ENCODE results near the gene NUP98. TPM values are rescaled to one million over a fixed set of nuclear protein-coding genes. Genes with fewer than 3 reads are reported as not detected.
A peak's percentile ranks its signal among the peaks of the same experiment; 100 is the strongest.

The NUP98 gene
- total and polyA plus RNA-seq, 2 of the 13 experiments (the other 11 are each of a cell fraction or from before 2014, with no cell fraction given): 76.6 to 85.3 TPM

DNA sequence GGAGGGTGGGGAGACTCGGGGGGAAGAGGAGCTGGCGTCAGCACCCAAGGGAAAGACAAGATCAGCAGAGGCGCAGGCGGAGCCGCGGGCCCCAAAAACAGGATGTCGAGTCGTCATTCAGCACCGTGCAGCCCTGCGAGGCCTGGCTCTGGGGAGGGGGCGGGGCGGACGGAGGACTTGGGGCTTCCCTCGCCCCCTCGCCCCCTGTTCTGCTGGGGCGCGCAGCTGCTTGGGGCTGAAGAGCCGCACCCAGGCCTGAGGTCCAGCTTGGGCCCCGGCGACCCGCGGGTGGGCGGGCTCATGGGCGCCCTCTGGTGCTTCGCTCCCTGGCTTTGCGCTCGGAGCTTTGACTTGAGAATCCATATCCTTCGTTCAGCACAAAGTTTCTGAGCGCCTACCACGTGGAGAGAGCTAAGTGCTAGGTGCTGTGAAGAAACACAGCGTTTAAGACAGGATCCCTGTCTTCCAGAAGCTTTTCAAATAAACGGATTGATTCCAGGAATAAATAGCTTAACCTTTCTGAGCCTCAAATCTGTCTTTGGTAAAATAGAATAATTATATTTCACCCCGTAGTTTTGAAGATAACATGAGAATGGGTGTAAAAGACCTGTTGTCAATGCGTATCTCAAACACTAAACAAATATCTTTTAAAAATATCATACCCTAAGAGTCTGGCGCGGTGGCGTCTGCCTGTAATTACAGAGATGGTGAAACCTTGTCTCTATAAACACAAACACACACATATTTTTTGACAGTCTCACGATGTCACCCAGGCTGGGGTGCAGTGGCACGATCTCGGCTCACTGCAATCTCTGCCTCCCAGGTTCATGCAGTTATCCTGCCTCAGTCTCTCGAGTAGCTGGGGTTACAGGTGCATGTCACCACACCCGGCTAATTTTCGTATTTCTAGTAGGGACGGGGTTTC is 44.3 kb upstream of the NUP98 start (continued):
- TF ChIP-seq, protein P1, sequence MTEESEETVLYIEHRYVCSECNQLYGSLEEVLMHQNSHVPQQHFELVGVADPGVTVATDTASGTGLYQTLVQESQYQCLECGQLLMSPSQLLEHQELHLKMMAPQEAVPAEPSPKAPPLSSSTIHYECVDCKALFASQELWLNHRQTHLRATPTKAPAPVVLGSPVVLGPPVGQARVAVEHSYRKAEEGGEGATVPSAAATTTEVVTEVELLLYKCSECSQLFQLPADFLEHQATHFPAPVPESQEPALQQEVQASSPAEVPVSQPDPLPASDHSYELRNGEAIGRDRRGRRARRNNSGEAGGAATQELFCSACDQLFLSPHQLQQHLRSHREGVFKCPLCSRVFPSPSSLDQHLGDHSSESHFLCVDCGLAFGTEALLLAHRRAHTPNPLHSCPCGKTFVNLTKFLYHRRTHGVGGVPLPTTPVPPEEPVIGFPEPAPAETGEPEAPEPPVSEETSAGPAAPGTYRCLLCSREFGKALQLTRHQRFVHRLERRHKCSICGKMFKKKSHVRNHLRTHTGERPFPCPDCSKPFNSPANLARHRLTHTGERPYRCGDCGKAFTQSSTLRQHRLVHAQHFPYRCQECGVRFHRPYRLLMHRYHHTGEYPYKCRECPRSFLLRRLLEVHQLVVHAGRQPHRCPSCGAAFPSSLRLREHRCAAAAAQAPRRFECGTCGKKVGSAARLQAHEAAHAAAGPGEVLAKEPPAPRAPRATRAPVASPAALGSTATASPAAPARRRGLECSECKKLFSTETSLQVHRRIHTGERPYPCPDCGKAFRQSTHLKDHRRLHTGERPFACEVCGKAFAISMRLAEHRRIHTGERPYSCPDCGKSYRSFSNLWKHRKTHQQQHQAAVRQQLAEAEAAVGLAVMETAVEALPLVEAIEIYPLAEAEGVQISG (CRISPR knock-in tag; IDR thresholded peaks at IDR 0.05): peak; percentile 63; the same call in 1 of the 2 replicates
- TF ChIP-seq ZNF317 (CRISPR knock-in tag; IDR thresholded peaks at IDR 0.05) (peak; percentile 80; the same call in 1 of the 2 replicates), PHF8 (CRISPR knock-in tag; IDR thresholded peaks at IDR 0.05) (peak; percentile 69), SIN3B (IDR thresholded peaks at IDR 0.05; ENCODE audit: low read length) (no peak), HHEX (CRISPR knock-in tag; IDR thresholded peaks at IDR 0.05) (no peak), ZFP82 (CRISPR knock-in tag; IDR thresholded peaks at IDR 0.05; ENCODE audit: borderline replicate concordance) (no peak), PPARG (CRISPR knock-in tag; conservative IDR thresholded peaks at IDR 0.05) (peak; percentile 28; the same call in 1 of the 2 replicates), ZNF777 (CRISPR knock-in tag; IDR thresholded peaks at IDR 0.05) (0 out of 2 replicates have a peak, but pooled peaks have one; percentile 16), ZNF558 (CRISPR knock-in tag; IDR thresholded peaks at IDR 0.05; ENCODE audit: borderline replicate concordance) (peak; percentile 100; the same call in 1 of the 2 replicates), DMAP1 (CRISPR knock-in tag; IDR thresholded peaks at IDR 0.05) (peak; percentile 72), CEBPG (CRISPR knock-in tag; IDR thresholded peaks at IDR 0.05) (peak; percentile 42)
- TF ChIP-seq, protein P2, sequence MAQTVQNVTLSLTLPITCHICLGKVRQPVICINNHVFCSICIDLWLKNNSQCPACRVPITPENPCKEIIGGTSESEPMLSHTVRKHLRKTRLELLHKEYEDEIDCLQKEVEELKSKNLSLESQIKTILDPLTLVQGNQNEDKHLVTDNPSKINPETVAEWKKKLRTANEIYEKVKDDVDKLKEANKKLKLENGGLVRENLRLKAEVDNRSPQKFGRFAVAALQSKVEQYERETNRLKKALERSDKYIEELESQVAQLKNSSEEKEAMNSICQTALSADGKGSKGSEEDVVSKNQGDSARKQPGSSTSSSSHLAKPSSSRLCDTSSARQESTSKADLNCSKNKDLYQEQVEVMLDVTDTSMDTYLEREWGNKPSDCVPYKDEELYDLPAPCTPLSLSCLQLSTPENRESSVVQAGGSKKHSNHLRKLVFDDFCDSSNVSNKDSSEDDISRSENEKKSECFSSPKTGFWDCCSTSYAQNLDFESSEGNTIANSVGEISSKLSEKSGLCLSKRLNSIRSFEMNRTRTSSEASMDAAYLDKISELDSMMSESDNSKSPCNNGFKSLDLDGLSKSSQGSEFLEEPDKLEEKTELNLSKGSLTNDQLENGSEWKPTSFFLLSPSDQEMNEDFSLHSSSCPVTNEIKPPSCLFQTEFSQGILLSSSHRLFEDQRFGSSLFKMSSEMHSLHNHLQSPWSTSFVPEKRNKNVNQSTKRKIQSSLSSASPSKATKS (CRISPR knock-in tag; IDR thresholded peaks at IDR 0.05): no peak
- TF ChIP-seq, protein P3, sequence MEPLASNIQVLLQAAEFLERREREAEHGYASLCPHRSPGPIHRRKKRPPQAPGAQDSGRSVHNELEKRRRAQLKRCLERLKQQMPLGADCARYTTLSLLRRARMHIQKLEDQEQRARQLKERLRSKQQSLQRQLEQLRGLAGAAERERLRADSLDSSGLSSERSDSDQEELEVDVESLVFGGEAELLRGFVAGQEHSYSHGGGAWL (CRISPR knock-in tag; IDR thresholded peaks at IDR 0.05): 0 out of 2 replicates have a peak, but pooled peaks have one; percentile 33
- TF ChIP-seq, protein P4, sequence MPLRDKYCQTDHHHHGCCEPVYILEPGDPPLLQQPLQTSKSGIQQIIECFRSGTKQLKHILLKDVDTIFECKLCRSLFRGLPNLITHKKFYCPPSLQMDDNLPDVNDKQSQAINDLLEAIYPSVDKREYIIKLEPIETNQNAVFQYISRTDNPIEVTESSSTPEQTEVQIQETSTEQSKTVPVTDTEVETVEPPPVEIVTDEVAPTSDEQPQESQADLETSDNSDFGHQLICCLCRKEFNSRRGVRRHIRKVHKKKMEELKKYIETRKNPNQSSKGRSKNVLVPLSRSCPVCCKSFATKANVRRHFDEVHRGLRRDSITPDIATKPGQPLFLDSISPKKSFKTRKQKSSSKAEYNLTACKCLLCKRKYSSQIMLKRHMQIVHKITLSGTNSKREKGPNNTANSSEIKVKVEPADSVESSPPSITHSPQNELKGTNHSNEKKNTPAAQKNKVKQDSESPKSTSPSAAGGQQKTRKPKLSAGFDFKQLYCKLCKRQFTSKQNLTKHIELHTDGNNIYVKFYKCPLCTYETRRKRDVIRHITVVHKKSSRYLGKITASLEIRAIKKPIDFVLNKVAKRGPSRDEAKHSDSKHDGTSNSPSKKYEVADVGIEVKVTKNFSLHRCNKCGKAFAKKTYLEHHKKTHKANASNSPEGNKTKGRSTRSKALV (CRISPR knock-in tag; IDR thresholded peaks at IDR 0.05): peak; percentile 88
- TF ChIP-seq, protein P5, sequence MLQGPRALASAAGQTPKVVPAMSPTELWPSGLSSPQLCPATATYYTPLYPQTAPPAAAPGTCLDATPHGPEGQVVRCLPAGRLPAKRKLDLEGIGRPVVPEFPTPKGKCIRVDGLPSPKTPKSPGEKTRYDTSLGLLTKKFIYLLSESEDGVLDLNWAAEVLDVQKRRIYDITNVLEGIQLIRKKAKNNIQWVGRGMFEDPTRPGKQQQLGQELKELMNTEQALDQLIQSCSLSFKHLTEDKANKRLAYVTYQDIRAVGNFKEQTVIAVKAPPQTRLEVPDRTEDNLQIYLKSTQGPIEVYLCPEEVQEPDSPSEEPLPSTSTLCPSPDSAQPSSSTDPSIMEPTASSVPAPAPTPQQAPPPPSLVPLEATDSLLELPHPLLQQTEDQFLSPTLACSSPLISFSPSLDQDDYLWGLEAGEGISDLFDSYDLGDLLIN (CRISPR knock-in tag; IDR thresholded peaks at IDR 0.05; ENCODE audit: borderline replicate concordance): no peak
- TF ChIP-seq, protein P6, sequence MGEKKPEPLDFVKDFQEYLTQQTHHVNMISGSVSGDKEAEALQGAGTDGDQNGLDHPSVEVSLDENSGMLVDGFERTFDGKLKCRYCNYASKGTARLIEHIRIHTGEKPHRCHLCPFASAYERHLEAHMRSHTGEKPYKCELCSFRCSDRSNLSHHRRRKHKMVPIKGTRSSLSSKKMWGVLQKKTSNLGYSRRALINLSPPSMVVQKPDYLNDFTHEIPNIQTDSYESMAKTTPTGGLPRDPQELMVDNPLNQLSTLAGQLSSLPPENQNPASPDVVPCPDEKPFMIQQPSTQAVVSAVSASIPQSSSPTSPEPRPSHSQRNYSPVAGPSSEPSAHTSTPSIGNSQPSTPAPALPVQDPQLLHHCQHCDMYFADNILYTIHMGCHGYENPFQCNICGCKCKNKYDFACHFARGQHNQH (CRISPR knock-in tag; IDR thresholded peaks at IDR 0.05): peak; percentile 43
